Measurements from ENCODE around the gene AHCTF1.
"Not testable (repeated sequence)": the region's sequence is repeated elsewhere in the genome, so short reads cannot be mapped to it uniquely, and the experiment has no call there.

AHCTF1 gene

GRCh38 chr1:246921481-246921880 is 10.3 kb downstream of the AHCTF1 start:
- DNase-seq: no peak

DNA sequence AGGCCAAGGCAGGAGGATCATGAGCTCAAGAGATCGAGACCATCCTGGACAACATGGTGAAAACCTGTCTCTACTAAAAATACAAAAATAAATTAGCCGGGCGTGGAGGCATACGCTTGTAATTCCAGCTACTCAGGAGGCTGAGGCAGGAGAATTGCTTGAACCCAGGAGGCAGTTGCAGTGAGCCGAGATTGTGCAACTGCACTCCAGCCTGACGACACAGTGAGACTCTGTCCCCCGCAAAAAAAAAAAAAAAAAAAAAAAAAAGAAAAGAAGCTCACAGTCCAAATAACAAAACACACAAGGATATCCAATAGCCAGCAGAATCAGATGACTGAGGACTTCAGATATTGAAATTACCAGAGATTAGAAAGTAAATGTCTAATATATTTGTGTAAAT is 11.8 kb downstream of the AHCTF1 start:
- DNase-seq: no peak

DNA sequence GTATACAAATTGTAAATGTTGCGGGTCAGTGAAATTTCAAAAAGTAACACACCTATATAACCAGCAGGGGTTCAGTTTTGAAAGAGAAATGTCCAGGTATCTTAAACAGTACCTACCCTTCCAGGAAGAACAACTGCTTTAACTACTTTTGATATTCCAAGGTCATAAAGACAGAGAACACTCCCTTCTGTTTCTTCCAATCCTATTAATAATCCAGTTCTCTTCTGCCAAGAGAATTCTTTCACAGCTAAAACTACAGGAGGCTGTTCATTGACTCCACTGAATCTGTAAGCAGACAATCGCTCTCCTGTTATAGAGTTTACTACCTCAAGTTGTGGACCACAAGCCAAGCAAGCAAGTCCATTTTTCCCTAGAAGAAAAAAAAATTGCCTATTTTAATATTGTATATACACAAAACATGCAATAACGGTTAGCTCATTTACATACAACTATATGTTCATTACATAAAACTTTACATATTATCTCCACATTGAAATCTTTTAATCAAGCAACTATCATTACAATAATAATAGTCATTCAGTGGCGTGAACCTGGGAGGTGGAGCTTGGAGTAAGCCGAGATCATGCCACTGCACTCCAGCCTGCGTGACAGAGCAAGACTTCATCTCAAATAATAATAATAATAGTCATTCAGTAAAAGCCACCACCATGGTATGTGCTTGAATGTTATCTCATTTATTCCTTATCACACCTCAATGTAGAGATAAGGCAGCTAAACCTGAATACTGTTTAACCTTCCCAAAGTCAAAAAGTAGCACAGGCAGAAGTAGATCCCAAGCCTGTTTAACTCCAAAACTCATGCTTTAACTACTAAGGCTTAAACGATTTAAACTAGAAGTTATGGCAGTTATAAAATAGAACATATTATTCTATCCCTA is 15.5 kb downstream of the AHCTF1 start:
- DNase-seq: not testable (repeated sequence)

DNA sequence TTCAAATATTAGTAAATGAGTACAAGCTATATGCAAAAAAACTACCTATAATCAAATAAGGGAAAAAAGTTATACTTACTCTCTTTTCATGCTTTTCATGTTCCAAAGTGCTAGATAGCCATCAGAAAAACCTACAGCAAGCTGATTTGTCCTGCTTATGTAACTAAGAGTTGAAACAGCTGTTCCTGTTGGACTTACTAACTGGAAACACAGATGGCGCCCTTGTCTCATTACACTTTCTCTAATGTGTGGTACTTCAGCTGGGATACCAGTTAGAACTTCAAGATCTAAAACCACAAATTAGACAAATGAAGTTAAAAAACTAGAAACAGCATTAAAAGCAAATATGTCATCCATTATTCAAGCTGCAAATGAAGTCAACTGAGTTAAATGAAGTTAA is 24.3 kb downstream of the AHCTF1 start:
- DNase-seq: peak; percentile 88

DNA sequence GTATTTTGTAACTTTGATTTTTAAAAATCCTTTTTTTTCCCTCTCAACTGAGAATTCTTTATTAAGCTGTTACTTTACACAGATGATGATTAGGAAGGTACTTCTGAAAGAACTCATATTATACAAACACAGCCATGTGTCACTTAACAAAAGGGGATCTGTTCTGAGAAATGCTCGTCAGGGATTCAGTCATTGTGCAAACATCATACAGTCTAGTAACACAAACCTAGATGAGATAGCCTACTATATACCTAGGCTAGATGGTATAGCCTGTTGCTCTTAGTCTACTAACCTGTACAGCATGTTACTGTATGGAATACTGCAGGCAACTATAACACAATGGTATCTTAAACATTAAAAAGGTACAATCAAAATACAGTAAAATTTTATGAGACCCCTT is 24.9 kb downstream of the AHCTF1 start:
- no peak for DNase-seq

DNA sequence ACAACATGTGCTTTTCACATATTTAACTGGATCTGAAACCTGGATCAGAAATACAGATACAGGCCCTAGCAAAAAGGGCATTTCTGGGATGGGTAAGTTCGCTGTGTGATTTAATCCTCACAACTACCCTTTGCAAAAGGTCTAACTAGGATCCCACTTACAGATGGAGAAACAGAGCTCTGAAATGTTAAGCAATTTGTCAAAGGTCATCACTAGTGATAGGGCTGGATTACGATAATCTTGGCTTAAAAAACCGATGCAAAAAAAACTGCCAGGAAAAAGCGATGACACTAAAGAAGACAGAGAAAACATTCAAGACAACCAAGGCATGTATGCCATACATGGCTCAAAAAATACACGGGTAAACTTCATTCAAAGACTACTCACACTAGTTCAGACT is 29.9 kb downstream of the AHCTF1 start:
- DNase-seq: no peak

DNA sequence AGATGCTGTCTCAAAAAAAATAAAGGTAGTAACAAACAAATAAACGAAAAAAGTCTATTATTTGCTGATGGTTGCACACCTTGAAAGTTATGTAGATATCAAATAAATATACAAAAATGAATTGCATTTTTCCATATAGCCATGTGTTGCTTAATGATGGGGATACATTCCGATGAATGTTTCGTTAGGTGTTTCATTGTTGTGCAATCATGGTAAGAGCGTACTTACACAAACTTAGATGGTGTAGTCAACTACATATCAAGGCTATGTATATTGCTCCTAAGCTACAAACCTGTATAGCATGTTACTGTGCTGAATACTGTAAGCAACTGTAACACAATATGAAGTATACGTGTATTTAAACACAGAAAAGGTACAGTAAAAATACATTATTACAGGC is 34.4 kb downstream of the AHCTF1 start:
- no peak for DNase-seq

DNA sequence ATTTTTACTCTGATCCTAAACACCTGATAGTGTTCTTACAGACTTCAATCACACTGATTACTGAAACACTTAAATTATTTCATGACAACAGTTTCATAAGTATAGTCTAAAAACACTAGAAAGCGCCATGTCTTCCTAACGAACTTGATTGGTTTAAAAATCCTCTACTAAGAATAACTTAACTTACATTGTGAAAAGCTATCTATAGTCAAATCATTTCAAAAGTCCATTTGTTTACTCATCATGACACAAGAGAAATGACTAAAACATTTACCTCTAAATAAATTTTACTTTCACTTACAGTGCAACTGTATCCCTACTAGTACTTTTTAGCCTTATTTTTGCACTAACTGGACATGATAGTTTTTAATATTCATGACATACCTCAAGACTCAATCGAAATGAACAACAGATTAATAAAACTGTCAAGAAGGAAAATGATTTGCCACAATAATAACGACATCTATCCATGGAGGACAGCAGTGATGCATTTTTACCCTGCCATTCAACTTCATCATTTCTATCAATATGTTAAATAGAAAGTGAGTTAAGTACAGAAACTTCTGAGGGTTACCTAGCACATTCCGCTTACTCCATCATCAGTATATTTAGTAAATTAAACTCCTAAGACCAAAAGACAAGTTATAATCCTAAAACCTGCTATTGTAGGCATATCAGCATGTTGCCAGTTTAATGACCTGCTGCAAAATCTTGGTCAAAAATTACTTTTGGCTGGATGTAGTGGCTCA is 38.4 kb downstream of the AHCTF1 start:
- DNase-seq: no peak

GRCh38 chr1:246891105-246891504 is 40.6 kb downstream of the AHCTF1 start:
- DNase-seq: no peak

GRCh38 chr1:246888522-246888921 is 43.2 kb downstream of the AHCTF1 start:
- no peak for DNase-seq

- not testable (repeated sequence) for DNase-seq
These were observed 46.4 kb downstream of the AHCTF1 start for GRCh38 chr1:246885389-246885788.

DNA sequence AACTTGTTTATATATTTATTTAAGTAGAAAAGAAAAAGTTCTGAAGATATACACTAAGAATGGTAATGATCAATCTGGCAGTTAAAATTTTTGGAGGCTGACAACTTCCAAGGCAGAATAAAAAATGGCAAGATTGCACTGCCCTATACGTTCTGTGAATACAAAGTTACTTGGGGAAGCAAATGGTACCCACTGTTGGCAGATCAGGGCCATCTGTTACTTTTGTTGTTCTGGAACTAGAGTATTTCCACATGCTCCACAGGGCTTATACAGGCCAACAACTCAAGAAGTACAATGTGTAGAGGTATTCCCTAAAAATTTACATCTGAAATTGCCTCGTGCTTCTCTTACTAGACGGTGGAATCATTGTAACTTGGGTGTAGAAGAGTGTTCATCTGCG is 53.2 kb downstream of the AHCTF1 start:
- DNase-seq: peak; percentile 29

DNA sequence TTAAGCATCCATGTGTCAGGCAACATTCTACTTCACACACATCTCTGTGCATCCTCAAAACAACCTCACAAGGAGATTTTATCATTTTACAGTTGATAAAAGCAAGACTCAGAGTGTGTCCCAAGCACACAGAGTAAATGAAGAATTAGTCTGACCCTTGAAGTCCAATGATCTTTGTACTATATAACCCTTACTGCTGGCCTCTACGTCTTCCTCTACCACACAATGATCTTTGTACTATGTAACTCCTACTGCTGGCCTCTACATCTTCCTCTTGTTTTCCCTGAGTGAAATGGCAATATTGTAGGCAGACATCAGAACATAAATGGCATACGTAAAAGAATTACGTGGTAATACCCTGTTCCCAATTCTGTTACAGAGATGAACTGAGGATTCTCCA is 55.3 kb downstream of the AHCTF1 start:
- no peak for DNase-seq

GRCh38 chr1:246875041-246876026 is 56.4 kb downstream of the AHCTF1 start:
- DNase-seq: no peak

DNA sequence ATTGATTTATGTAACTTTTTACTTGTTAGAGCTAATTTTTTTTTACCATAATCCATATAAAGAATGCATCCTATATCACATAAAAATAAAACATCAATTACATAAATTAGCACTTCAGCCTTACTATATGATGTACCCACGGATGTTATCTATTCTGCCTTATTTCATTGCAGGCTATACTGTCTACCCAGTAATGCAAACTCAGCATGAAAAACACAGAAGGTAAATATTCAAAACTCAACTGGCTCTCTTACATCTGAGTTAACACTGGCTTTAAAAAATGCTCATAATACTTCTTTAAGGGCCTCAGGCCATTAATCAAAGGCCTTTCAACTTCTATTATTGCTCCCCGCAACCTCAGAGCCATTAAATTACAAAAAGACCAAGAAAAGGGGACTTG is 65.8 kb downstream of the AHCTF1 start:
- no peak for DNase-seq

DNA sequence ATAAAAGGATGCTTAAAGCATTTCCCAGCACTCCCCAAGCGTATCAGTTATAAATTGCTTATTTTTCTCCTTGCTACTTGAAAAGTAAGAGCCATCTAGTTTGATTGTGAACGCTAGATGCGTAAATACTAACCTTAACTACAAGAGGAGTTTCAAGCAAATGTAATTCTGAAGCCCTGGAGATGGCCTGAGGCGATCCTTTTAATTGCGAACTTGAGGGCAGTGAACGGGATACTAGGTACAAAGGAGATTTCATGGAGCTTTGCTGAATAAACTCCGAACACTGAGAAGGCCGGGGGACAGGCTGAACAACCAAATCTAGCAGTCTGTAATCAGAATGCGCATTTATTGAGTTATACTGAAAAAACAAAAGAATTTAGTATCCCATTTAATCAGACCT is 68.0 kb downstream of the AHCTF1 start:
- DNase-seq: not testable (repeated sequence)

GRCh38 chr1:246860401-246860800 is 71.3 kb downstream of the AHCTF1 start:
- DNase-seq: no peak

GRCh38 chr1:246856371-246856770 is 75.4 kb downstream of the AHCTF1 start:
- no peak for DNase-seq

GRCh38 chr1:246850640-246851039 is 81.1 kb downstream of the AHCTF1 start:
- DNase-seq: not testable (repeated sequence)

DNA sequence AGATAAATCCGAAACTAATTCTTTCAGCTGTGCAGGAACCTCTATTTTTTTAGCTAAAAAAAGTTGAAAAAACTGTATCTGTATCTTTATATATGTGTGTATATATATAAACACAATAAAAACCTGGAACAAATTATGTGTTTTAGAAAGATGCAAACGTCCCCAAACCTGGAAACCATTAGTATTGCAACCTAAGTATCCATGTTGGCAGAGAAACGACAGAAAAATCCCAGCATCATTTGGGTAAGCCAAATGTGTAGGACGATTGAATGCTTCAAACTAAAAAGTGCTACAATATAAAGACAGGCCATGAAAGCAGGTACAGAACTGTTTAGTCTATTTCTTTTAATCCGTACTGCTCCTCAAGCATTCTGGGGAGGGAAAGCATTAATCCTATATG is 87.9 kb downstream of the AHCTF1 start:
- DNase-seq: no peak

DNA sequence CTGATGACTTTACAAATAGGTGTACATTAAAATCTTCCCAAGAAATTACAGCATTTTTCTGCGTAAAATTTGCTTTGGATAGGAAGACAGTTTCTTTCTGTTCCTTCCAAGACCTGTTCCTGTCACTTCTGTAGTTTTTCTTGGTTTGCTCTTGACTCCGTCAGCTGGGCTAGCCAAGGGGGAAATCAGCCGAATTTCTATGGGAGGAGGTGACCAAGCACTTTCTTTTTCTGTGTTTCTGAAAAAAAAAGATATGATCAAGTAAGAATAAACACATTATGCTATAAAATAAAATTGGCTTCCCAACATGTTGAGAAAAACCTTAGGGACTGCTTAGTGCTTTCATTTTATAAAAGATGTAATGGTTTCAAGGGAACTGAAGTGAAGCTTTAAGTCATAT is 91.0 kb downstream of the AHCTF1 start:
- not testable (repeated sequence) for DNase-seq

DNA sequence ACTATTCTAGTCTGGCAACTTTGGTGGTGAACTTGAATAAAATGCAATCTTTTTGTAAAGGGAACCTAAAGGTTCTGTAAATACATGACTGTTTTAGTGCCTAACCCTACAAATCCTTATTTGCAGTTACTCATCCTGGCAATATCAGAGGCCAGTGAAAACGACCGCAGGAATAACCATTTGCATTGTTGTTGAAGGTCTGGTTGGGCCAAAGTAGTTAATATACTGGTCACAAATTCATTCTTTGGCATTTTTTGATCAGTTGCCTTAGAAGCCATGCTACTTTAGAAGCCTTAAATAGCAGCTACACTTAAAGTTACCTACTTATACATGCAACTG is 93.7 kb downstream of the AHCTF1 start:
- no peak for DNase-seq
